Measurements from ENCODE around the gene CDK17.

DNA sequence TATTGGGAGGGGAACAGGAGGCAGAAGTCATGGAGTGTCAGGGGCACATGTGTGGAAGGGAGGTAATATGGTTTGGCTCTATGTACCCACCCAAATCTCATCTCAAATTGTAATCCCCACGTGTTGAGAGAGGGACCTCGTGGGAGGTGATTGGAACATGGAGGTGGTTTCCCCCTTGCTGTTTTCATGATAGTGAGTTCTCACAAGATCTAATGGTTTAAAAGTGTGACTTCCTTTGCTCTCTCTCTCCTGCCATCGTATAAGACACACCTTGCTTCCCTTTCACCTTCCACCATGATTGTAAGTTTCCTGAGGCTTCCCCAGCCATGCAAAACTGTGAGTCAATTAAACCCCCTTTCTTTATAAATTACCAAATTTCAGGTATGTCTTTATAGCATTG lies 41.6 kb upstream of the CDK17 start:
- no peak for TF ChIP-seq EZH2 (IDR thresholded peaks at IDR 0.05; ENCODE audit: low read length, unreplicated experiment)
- TF ChIP-seq, protein P1, sequence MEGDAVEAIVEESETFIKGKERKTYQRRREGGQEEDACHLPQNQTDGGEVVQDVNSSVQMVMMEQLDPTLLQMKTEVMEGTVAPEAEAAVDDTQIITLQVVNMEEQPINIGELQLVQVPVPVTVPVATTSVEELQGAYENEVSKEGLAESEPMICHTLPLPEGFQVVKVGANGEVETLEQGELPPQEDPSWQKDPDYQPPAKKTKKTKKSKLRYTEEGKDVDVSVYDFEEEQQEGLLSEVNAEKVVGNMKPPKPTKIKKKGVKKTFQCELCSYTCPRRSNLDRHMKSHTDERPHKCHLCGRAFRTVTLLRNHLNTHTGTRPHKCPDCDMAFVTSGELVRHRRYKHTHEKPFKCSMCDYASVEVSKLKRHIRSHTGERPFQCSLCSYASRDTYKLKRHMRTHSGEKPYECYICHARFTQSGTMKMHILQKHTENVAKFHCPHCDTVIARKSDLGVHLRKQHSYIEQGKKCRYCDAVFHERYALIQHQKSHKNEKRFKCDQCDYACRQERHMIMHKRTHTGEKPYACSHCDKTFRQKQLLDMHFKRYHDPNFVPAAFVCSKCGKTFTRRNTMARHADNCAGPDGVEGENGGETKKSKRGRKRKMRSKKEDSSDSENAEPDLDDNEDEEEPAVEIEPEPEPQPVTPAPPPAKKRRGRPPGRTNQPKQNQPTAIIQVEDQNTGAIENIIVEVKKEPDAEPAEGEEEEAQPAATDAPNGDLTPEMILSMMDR (conservative IDR thresholded peaks at IDR 0.05; ENCODE audit: low read depth, low read length) = no peak
- TF ChIP-seq EZH2phosphoT487 (IDR thresholded peaks at IDR 0.05; ENCODE audit: borderline replicate concordance, low read length) = no peak

Measured in PC-3 (cell line).